Fibroblast of lung (primary cell): ENCODE measurements around the gene PSMD2.

Source experiments
- CTCF ChIP-seq, 2 donors: IDR thresholded peaks in 1 of 2; conservative IDR thresholded peaks in 1 of 2; 1 replicate in 1 of 2; 2 replicates in 1 of 2; pipeline ENCODE4 v1.5.1; 2011 to 2012; ENCODE audit warnings: low read length in 2 of 2, control low read depth in 1 of 2, inconsistent platforms in 1 of 2, low read depth in 1 of 2, mild to moderate bottlenecking in 1 of 2
- EZH2 ChIP-seq: IDR thresholded peaks from 2 replicates; pipeline ENCODE4 v1.5.1; 2012; ENCODE audit warnings: low read length, control low read depth, mild to moderate bottlenecking; ENCODE audit errors: missing control alignments

GRCh38 chr3:184249412-184250166 is 49.5 kb upstream of the PSMD2 start, which contains the start of gene EEF1AKMT4:
- TF ChIP-seq CTCF (conservative IDR thresholded peaks at IDR 0.05 in 1 of 2, IDR thresholded peaks at IDR 0.05 in 1 of 2; ENCODE audit: low read depth in 1 of 2, low read length in 2 of 2) (peak; percentile 4 to 41), EZH2 (no peak)
